ENCODE results near the gene JUNB. TPM values are rescaled to one million over a fixed set of nuclear protein-coding genes. Genes with fewer than 3 reads are reported as not detected.

Gene JUNB
- total and polyA plus RNA-seq, 2 of the 8 experiments (the other 6 are each of a cell fraction or from before 2014, with no cell fraction given) = 7.4 to 10.0 TPM

GRCh38 chr19:12757544-12758274 is 33.6 kb upstream of the JUNB start (continued):
- no peak for TF ChIP-seq SUZ12 (IDR thresholded peaks at IDR 0.05; ENCODE audit: low read length)
- TF ChIP-seq TBP (IDR thresholded peaks at IDR 0.05; ENCODE audit: low read depth, low read length) = peak; percentile 53; the same call in 1 of the 2 replicates
- TF ChIP-seq SAP30 (IDR thresholded peaks at IDR 0.05; ENCODE audit: insufficient read depth, insufficient replicate concordance, low read length) = no peak
- no peak for TF ChIP-seq PHF8 (conservative IDR thresholded peaks at IDR 0.05; ENCODE audit: low read depth, low read length)
- TF ChIP-seq RNF2 (IDR thresholded peaks at IDR 0.05; ENCODE audit: borderline replicate concordance, low read depth, low read length, missing control alignments, poor library complexity, severe bottlenecking) = no peak
- no peak for TF ChIP-seq RFX5 (IDR thresholded peaks at IDR 0.05; ENCODE audit: borderline replicate concordance, low read depth, low read length)
- TF ChIP-seq TAF7 (optimal IDR thresholded peaks at IDR 0.05; ENCODE audit: borderline replicate concordance, low read depth, low read length) = peak; percentile 51
- TF ChIP-seq EGR1 (IDR thresholded peaks at IDR 0.05; ENCODE audit: borderline replicate concordance, low read depth, low read length) = peak; percentile 10; the same call in 1 of the 2 replicates
- no peak for TF ChIP-seq ASH2L (IDR thresholded peaks at IDR 0.05; ENCODE audit: low read length)
